IMR-90 (cell line): Measurements from ENCODE around the gene TRABD. TPM values are rescaled to one million over a fixed set of nuclear protein-coding genes. Genes with fewer than 3 reads are reported as not detected.

Experiments used
- CHD1 ChIP-seq: IDR thresholded peaks from 2 replicates; pipeline ENCODE4 v1.6.1; 2012; ENCODE audit warnings: low read depth, low read length, improper control_type of control experiment
- FOS ChIP-seq: fragments of 150-350 bp; IDR thresholded peaks from 2 replicates; pipeline ENCODE4 v1.6.1; 2016; ENCODE audit warnings: low read depth, low read length
- MAFK ChIP-seq: IDR thresholded peaks from 2 replicates; pipeline ENCODE4 v1.6.1; 2012; ENCODE audit warnings: low read depth, low read length, improper control_type of control experiment
- NFE2L2 ChIP-seq: fragments of 150-350 bp; IDR thresholded peaks from 2 replicates; pipeline ENCODE4 v1.6.1; 2016; ENCODE audit warnings: low read depth, mild to moderate bottlenecking, low read length
- SMC3 ChIP-seq: fragments of 150-350 bp; IDR thresholded peaks from 2 replicates; pipeline ENCODE4 v1.6.1; 2016; ENCODE audit warnings: low read depth, mild to moderate bottlenecking, antibody characterized with exemption, low read length, moderate library complexity
- polyA plus RNA-seq, 3 experiments: library from polyadenylated mRNA; depleted of rRNA; stranded (reverse); fragments of >200 nt; gene quantifications; 2 replicates each; pipeline ENCODE4 v1.2.3, GENCODE V29; 2012; ENCODE audit warnings: low replicate concordance in 1 of 3
- total RNA-seq: library from RNA; depleted of rRNA; stranded (reverse); fragments of >200 nt; gene quantifications from 2 replicates; pipeline ENCODE4 v1.2.3, GENCODE V29; 2012
- TF ChIP-seq, protein P1 (sequence below): fragments of 150-350 bp; IDR thresholded peaks from 2 replicates; pipeline ENCODE4 v1.6.1; 2017; ENCODE audit warnings: mild to moderate bottlenecking, antibody characterized with exemption, low read length, low read depth

The TRABD gene
- total and polyA plus RNA-seq, 2 of the 4 experiments (the other 2 are of a cell fraction) = 13.4 to 42.7 TPM

GRCh38 chr22:50219800-50220602 is 34.3 kb downstream of the TRABD start (continued):
- TF ChIP-seq, protein P1, sequence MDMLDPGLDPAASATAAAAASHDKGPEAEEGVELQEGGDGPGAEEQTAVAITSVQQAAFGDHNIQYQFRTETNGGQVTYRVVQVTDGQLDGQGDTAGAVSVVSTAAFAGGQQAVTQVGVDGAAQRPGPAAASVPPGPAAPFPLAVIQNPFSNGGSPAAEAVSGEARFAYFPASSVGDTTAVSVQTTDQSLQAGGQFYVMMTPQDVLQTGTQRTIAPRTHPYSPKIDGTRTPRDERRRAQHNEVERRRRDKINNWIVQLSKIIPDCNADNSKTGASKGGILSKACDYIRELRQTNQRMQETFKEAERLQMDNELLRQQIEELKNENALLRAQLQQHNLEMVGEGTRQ = no peak
- no peak for TF ChIP-seq FOS
- no peak for TF ChIP-seq CHD1
- no peak for TF ChIP-seq MAFK
- no peak for TF ChIP-seq NFE2L2
- no peak for TF ChIP-seq SMC3
